ENCODE results near the gene SLC9B2. TPM values are rescaled to one million over a fixed set of nuclear protein-coding genes. Genes with fewer than 3 reads are reported as not detected.

Gene SLC9B2
- total RNA-seq, 1 experiment from 2014 or later: 4.6 TPM

- no peak for TF ChIP-seq ZNF423 (CRISPR knock-in tag; IDR thresholded peaks at IDR 0.05)
- peak; percentile 96 for TF ChIP-seq CREM (CRISPR knock-in tag; IDR thresholded peaks at IDR 0.05)
- TF ChIP-seq ARID4B (CRISPR knock-in tag; IDR thresholded peaks at IDR 0.05; ENCODE audit: borderline replicate concordance): peak; percentile 60; the same call in 1 of the 2 replicates
- peak; percentile 66; the same call in 1 of the 2 replicates for TF ChIP-seq IRF1 (CRISPR knock-in tag; IDR thresholded peaks at IDR 0.05)
- peak; percentile 53; the same call in 1 of the 2 replicates for TF ChIP-seq USF1 (CRISPR knock-in tag; IDR thresholded peaks at IDR 0.05)
Measured at GRCh38 chr4:103019308-103020124, 57.0 kb downstream of the SLC9B2 start, which contains the start of gene SLC9B1 (continued).

GRCh38 chr4:103018391-103019307 lies 57.9 kb downstream of the SLC9B2 start:
- ATAC-seq (peak; percentile 14; the same call in 1 of the 2 replicates), DNase-seq (ENCODE audit: low spot score) (no peak)
- TF ChIP-seq ZNF423 (CRISPR knock-in tag; IDR thresholded peaks at IDR 0.05): no peak
- no peak for TF ChIP-seq FOXK1 (CRISPR knock-in tag; IDR thresholded peaks at IDR 0.05)
- no peak for TF ChIP-seq NR3C1 (CRISPR knock-in tag; conservative IDR thresholded peaks at IDR 0.05; ENCODE audit: low read depth)
- TF ChIP-seq TEAD1 (CRISPR knock-in tag; IDR thresholded peaks at IDR 0.05): no peak
- no peak for TF ChIP-seq ZNF219 (CRISPR knock-in tag; IDR thresholded peaks at IDR 0.05; ENCODE audit: borderline replicate concordance)
- no peak for TF ChIP-seq AFF4 (CRISPR knock-in tag; IDR thresholded peaks at IDR 0.05; ENCODE audit: borderline replicate concordance)
- no peak for TF ChIP-seq ATF3 (CRISPR knock-in tag; conservative IDR thresholded peaks at IDR 0.05)
- TF ChIP-seq ELF4 (CRISPR knock-in tag; IDR thresholded peaks at IDR 0.05; ENCODE audit: low read depth): no peak
- TF ChIP-seq FOXJ3 (CRISPR knock-in tag; IDR thresholded peaks at IDR 0.05; ENCODE audit: borderline replicate concordance): no peak
- TF ChIP-seq ZNF263 (CRISPR knock-in tag; IDR thresholded peaks at IDR 0.05; ENCODE audit: low read depth): no peak
- no peak for TF ChIP-seq ATF6 (CRISPR knock-in tag; IDR thresholded peaks at IDR 0.05)
- TF ChIP-seq CREB1 (CRISPR knock-in tag; IDR thresholded peaks at IDR 0.05): no peak
- peaks cover 2% of the 10 kb centered on the region; the same call in 1 of the 2 replicates for H3K36me3 Mint-ChIP-seq
- peak overlapping the region; percentile 88 for H3K4me3 Mint-ChIP-seq
- peaks cover 7% of the 10 kb centered on the region for H3K4me1 Mint-ChIP-seq
- CTCF ChIA-PET: interaction anchor here (1.8 kb wide), 1 partner anchor 14 kb away, joined by 4 read pairs; no protein-coding TSS in a partner anchor
- H3K27me3 Mint-ChIP-seq (ENCODE audit: low read depth): peaks cover 7% of the 10 kb centered on the region
- peaks cover 6% of the 10 kb centered on the region; the same call in 1 of the 2 replicates for H3K9me3 Mint-ChIP-seq
- peak overlapping the region; percentile 98 for H3K27ac Mint-ChIP-seq
- POLR2A ChIA-PET: no interaction called here

Measured in WTC11 (cell line).